ENCODE data around the gene CARD8. TPM values are rescaled to one million over a fixed set of nuclear protein-coding genes. Genes with fewer than 3 reads are reported as not detected.

The CARD8 gene
- total and polyA plus RNA-seq, 10 donors: 61.8 to 238 (median 161) TPM

DNA sequence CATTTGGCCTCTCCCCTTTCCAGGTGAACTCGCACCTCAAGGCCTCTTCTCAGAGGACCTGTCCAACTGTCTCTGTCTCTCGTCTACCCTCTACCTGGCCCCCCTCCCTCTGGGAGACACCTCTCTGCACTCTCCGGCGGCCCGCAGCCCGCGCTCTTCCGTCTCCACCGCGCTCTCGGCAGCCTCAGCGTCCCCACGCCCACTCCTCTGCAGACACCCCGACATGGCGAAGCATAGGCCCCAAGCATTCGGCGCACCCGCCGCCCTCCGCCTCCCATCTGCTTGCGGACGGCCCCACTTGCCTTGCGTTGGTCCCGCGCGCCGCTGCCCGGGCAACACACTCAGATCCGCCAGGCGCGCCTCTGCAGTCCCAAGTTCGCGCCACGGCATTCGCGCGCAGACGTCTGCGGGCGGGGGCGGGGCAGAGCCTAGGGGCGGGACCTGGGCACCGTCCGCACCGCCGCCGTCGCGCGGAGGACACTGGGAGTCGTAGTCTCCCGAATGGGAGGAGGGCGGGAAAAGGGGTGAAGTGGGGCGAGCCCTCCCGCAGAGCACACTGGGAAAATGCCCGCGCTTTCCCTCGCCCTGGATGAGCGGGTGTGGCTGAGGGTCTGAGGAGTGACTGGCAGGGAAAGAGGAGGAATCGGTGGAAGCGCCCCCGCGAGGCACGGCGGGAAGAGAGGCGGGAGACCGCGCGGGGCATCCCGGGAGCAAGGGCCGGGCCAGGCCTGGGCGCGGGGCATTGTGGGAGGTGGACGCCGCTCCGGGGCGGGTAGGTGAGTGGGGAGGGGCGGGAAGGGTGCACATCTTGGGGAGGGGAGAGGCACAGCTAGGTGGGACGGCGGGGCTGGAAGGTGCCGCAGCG is 85.5 kb downstream of the CARD8 start, which contains the start of the genes LIG1 and ZSWIM9:
Gene LIG1 (minus strand): TSS at position 406 of the 865 bp plus-strand sequence. CDS start 4,778 bp downstream, outside the sequence.
Gene ZSWIM9 (plus strand): TSS at position 742 of the 865 bp plus-strand sequence. CDS start 1,123 bp downstream, outside the sequence.
- no peaks in the 10 kb centered on the region for H3K9me3 ChIP-seq
- H3K36me3 ChIP-seq: peaks cover 0 to 38% (median 17%) of the 10 kb centered on the region in 6 donors
- peaks cover 9 to 51% (median 28%) of the 10 kb centered on the region in 6 donors for H3K4me1 ChIP-seq
- DNase-seq: peak; percentile 98
- WGBS, 5 donors: 0 to 1% (median 1%) methylated on average over 44 to 82 of the region's 82 CpGs
- no peaks in the 10 kb centered on the region for H3K27me3 ChIP-seq (replicated peaks in 1 of 7)
- intact Hi-C loops (cut with DNase I; ENCODE audit: low total_unique reads): no loop called here
- peak within 1 kb of the TSS; percentile 91 to 99 (median 96) for H3K27ac ChIP-seq
- peak in 2 of 3 donors; percentile 17 to 69 for TF ChIP-seq POLR2A (IDR thresholded peaks at IDR 0.05)
- TF ChIP-seq, protein P1, sequence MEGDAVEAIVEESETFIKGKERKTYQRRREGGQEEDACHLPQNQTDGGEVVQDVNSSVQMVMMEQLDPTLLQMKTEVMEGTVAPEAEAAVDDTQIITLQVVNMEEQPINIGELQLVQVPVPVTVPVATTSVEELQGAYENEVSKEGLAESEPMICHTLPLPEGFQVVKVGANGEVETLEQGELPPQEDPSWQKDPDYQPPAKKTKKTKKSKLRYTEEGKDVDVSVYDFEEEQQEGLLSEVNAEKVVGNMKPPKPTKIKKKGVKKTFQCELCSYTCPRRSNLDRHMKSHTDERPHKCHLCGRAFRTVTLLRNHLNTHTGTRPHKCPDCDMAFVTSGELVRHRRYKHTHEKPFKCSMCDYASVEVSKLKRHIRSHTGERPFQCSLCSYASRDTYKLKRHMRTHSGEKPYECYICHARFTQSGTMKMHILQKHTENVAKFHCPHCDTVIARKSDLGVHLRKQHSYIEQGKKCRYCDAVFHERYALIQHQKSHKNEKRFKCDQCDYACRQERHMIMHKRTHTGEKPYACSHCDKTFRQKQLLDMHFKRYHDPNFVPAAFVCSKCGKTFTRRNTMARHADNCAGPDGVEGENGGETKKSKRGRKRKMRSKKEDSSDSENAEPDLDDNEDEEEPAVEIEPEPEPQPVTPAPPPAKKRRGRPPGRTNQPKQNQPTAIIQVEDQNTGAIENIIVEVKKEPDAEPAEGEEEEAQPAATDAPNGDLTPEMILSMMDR (IDR thresholded peaks at IDR 0.05 in 8 of 11, conservative IDR thresholded peaks at IDR 0.05 in 3 of 11): peak in 8 of 11 experiments; percentile 4 to 47 (median 28)
- TF ChIP-seq POLR2AphosphoS5 (IDR thresholded peaks at IDR 0.05): peak; percentile 81 to 94 (median 86)
- peak within 1 kb of the TSS; percentile 93 to 98 (median 96) for H3K4me3 ChIP-seq

DNA sequence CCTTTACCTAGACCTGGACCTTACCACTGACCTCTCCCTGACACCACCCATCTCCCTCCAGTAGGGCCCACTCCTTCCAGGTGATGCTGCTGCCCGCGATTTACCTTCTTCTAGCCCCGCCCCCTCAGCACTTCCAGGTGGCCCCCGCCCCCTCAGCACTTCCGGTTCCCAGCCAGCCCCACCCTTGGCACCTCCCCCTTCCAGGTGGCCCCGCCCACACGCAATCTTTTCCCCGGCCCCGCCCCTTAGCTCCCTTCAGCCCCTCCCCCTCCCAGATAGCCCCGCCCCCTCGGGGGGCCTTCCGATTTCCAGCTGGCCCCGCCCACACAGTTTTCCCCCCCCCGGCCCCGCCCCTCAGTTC is 86.2 kb downstream of the CARD8 start:
- H3K4me1 ChIP-seq: peaks cover 9 to 45% (median 25%) of the 10 kb centered on the region in 6 donors
- peak overlapping the region; percentile 93 to 98 (median 96) for H3K4me3 ChIP-seq
- H3K27ac ChIP-seq: peak overlapping the region; percentile 91 to 99 (median 96)
- no peaks in the 10 kb centered on the region for H3K27me3 ChIP-seq (replicated peaks in 1 of 7)
- DNase-seq: peak; percentile 95
- H3K9me3 ChIP-seq: no peaks in the 10 kb centered on the region
- intact Hi-C loops (cut with DNase I; ENCODE audit: low total_unique reads): no loop called here
- peaks cover 0 to 38% (median 19%) of the 10 kb centered on the region in 6 donors for H3K36me3 ChIP-seq
- WGBS, 5 donors: 1 to 5% (median 3%) methylated on average over 13 to 15 of the region's 15 CpGs
- TF ChIP-seq, protein P1 (IDR thresholded peaks at IDR 0.05 in 8 of 11, conservative IDR thresholded peaks at IDR 0.05 in 3 of 11): no peak
- TF ChIP-seq POLR2A (IDR thresholded peaks at IDR 0.05) (no peak), POLR2AphosphoS5 (IDR thresholded peaks at IDR 0.05) (no peak)

DNA sequence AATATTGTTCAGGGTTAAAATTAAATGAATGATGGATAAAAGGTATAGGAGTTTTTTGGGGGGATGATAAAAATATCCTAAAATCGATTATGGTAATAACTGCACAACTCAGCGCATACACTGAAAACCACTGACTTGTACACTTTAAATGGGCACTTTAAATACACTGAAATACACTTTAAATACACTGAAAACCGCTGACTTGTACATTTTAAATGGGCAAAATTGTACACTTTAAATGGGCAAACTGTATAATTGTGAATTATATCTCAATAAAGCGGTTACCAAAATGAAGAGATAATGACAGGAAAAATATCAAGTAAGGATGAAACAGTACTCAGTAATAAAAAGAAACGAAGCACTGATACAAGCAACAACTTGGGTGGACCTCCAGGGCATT is 87.0 kb downstream of the CARD8 start:
- TF ChIP-seq, protein P1 (IDR thresholded peaks at IDR 0.05 in 8 of 11, conservative IDR thresholded peaks at IDR 0.05 in 3 of 11): no peak
- no peak for TF ChIP-seq POLR2A (IDR thresholded peaks at IDR 0.05)
- no peak for TF ChIP-seq POLR2AphosphoS5 (IDR thresholded peaks at IDR 0.05)
- peaks cover 0 to 35% (median 16%) of the 10 kb centered on the region in 6 donors for H3K36me3 ChIP-seq
- intact Hi-C loops (cut with DNase I; ENCODE audit: low total_unique reads): no loop called here
- DNase-seq: no peak
- H3K9me3 ChIP-seq: no peaks in the 10 kb centered on the region
- peak overlapping the region in 6 of 8 donors; percentile 58 to 99 (median 96) for H3K27ac ChIP-seq
- 76 to 97% (median 85%) methylated on average over 5 of the region's 5 CpGs for WGBS, 5 donors
- no peaks in the 10 kb centered on the region for H3K27me3 ChIP-seq (replicated peaks in 1 of 7)
- no peak overlapping the region for H3K4me3 ChIP-seq
- H3K4me1 ChIP-seq: peaks cover 9 to 36% (median 23%) of the 10 kb centered on the region in 6 donors

Measured in spleen (tissue), 11 donors.